Adrenal gland (tissue), 5 donors: ENCODE measurements around the gene ZNF117.

ENCODE experiments used
- CTCF ChIP-seq, 6 experiments: fragments of 450-650 bp in 4 of 6; fragments of 200-600 bp in 2 of 6; sonication (generic) in 1 of 6; IDR thresholded peaks; 1 replicate in 5 of 6; 2 replicates in 1 of 6; pipeline versions ENCODE4 v1.5.1 to v1.8.0; 2016 to 2021; ENCODE audit warnings: antibody characterized with exemption in 6 of 6, mild to moderate bottlenecking in 2 of 6, moderate library complexity in 1 of 6
- POLR2A ChIP-seq, 2 donors: fragments of 450-650 bp; IDR thresholded peaks; one replicate each; pipeline ENCODE4 v1.6.1; 2017; ENCODE audit warnings: antibody characterized with exemption in 2 of 2, mild to moderate bottlenecking in 2 of 2, moderate library complexity in 1 of 2
- donor health status: DM: no; HTN: no; CAD: no.

GRCh38 chr7:65004575-65004974, 13.7 kb upstream of the ZNF117 start:
- no peak for TF ChIP-seq POLR2A (IDR thresholded peaks at IDR 0.05)
- TF ChIP-seq CTCF (IDR thresholded peaks at IDR 0.05) = no peak
